ENCODE data around the gene PANK4. TPM values are rescaled to one million over a fixed set of nuclear protein-coding genes. Genes with fewer than 3 reads are reported as not detected.

PANK4 gene
- total RNA-seq, 1 experiment from 2014 or later: 20.5 TPM

DNA sequence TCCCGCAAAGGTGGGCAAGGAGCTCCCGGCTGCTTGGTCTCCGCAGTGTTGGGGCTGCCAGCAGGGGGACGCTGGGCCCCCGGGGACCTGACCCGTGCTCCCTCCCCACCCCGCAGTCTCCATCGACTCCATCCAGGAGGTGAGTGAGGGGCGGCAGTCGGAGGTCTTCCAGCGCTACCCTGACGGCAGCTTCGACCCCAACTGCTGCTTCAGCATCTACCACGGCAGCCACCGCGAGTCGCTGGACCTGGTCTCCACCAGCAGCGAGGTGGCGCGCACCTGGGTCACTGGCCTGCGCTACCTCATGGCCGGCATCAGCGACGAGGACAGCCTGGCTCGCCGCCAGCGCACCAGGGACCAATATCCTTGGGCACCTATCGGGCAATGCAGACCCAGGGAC lies 46.8 kb downstream of the PANK4 start:
- H3K4me3 ChIP-seq: no peak overlapping the region
- H2AFZ ChIP-seq: no peak overlapping the region
- no peak for DNase-seq
- ChIA-PET CTCF (no interaction called here), POLR2A (ENCODE audit: unreplicated experiment) (interaction anchor here (0.6 kb wide), 1 partner anchor 281 kb away, joined by 4 read pairs; no protein-coding TSS in a partner anchor)
- TF ChIP-seq, protein P1, sequence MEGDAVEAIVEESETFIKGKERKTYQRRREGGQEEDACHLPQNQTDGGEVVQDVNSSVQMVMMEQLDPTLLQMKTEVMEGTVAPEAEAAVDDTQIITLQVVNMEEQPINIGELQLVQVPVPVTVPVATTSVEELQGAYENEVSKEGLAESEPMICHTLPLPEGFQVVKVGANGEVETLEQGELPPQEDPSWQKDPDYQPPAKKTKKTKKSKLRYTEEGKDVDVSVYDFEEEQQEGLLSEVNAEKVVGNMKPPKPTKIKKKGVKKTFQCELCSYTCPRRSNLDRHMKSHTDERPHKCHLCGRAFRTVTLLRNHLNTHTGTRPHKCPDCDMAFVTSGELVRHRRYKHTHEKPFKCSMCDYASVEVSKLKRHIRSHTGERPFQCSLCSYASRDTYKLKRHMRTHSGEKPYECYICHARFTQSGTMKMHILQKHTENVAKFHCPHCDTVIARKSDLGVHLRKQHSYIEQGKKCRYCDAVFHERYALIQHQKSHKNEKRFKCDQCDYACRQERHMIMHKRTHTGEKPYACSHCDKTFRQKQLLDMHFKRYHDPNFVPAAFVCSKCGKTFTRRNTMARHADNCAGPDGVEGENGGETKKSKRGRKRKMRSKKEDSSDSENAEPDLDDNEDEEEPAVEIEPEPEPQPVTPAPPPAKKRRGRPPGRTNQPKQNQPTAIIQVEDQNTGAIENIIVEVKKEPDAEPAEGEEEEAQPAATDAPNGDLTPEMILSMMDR (conservative IDR thresholded peaks at IDR 0.05): no peak
- no peak for TF ChIP-seq EZH2 (IDR thresholded peaks at IDR 0.05; ENCODE audit: low read depth)
- intact Hi-C loops (cut with micrococcal nuclease; ENCODE audit: unreplicated experiment): no loop called here
- no peaks in the 10 kb centered on the region for H3K36me3 ChIP-seq (ENCODE audit: low read depth)
- H3K27ac ChIP-seq: no peak overlapping the region
- H3F3A ChIP-seq (ENCODE audit: insufficient read depth, low read depth): no peaks in the 10 kb centered on the region
- no peaks in the 10 kb centered on the region for H3K9me3 ChIP-seq (ENCODE audit: insufficient read depth, low read depth)
- peaks cover 37% of the 10 kb centered on the region; the same call in 1 of the 2 replicates for H3K27me3 ChIP-seq (ENCODE audit: insufficient read depth, low read depth)
- H3K9me2 ChIP-seq (ENCODE audit: insufficient read depth): no peaks in the 10 kb centered on the region
- no peaks in the 10 kb centered on the region for H3K79me2 ChIP-seq (ENCODE audit: low read depth)
- H3K4me1 ChIP-seq (replicated peaks; ENCODE audit: insufficient read depth): no peaks in the 10 kb centered on the region
- BruUV-seq (replicated peaks): no TSS peak
- no peak overlapping the region for H3K4me2 ChIP-seq
- no peaks in the 10 kb centered on the region for H4K20me1 ChIP-seq (ENCODE audit: insufficient read depth)

DNA sequence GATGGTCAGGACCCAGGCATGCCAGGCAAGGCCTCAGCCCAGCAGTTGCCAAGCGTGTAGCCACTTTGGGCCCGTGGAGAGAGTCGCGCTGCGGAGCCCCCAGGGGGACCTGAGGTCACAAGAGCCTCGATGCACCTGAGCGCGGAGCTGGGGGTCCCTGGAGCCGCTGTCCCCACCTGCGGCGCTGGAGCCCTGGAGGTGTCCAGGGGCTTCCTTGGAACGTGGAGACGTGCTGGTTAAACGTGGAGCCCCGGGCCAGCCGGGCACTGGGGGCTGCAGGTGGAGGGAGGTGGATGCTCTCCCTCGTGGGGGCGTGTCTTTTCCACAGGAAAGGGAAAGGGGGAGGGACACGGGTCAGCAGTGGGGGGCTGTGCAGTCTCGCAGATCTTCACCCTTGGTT lies 47.2 kb downstream of the PANK4 start:
- no peaks in the 10 kb centered on the region for H3K79me2 ChIP-seq (ENCODE audit: low read depth)
- CTCF ChIA-PET: no interaction called here

DNA sequence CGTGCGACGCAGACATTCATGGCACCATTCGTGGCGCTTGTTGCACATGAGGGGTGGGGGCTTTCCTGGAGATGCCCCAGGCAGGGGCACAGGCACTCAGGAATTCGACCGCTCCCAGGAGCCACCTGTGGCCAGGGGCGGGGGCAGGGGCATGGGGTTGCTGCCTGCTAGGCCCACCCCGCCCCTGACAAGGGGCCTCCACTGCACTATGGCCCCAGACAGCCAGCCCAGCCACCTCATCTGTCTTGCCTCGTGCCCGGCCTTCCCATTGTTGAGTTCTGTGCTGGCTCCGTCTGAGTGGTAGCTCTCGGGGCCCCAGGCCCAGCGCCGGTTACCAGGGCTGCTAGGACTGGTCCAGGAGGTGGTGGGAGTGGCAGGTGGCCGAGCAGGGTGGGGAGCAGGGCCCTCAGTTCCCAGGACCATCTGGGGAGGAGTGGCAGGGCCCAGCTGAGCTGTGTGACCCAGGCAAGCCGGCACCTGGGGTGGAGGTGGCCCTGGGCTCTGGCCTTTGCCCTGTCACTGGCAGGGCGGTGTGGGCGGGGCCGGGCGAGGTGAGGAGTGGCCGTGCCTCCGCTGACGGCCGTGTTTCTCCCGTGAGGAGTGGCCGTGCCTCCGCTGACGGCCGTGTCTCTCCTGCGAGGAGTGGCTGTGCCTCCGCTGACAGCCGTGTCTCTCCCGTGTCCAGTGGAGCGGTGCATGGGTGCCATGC lies 48.5 kb downstream of the PANK4 start:
- peaks cover 46% of the 10 kb centered on the region; the same call in 1 of the 2 replicates for H3K27me3 ChIP-seq (ENCODE audit: insufficient read depth, low read depth)
- H3F3A ChIP-seq (ENCODE audit: insufficient read depth, low read depth): no peaks in the 10 kb centered on the region
- H3K4me1 ChIP-seq (replicated peaks; ENCODE audit: insufficient read depth): no peaks in the 10 kb centered on the region
- intact Hi-C loops (cut with micrococcal nuclease; ENCODE audit: unreplicated experiment): no loop called here
- TF ChIP-seq, protein P1 (conservative IDR thresholded peaks at IDR 0.05): no peak
- TF ChIP-seq EZH2 (IDR thresholded peaks at IDR 0.05; ENCODE audit: low read depth): no peak
- H3K36me3 ChIP-seq (ENCODE audit: low read depth): no peaks in the 10 kb centered on the region
- CTCF ChIA-PET: no interaction called here
- BruUV-seq (replicated peaks): no TSS peak
- no peaks in the 10 kb centered on the region for H3K79me2 ChIP-seq (ENCODE audit: low read depth)
- no peak overlapping the region for H3K27ac ChIP-seq
- H3K4me3 ChIP-seq: no peak overlapping the region
- no peaks in the 10 kb centered on the region for H3K9me2 ChIP-seq (ENCODE audit: insufficient read depth)
- H4K20me1 ChIP-seq (ENCODE audit: insufficient read depth): no peaks in the 10 kb centered on the region
- POLR2A ChIA-PET (ENCODE audit: unreplicated experiment): no interaction called here
- H2AFZ ChIP-seq: no peak overlapping the region
- no peak for DNase-seq
- H3K9me3 ChIP-seq (ENCODE audit: insufficient read depth, low read depth): no peaks in the 10 kb centered on the region
- no peak overlapping the region for H3K4me2 ChIP-seq

More for the DNA sequence above, 47.2 kb downstream of the PANK4 start:
- Histone ChIP-seq H3K4me2 (no peak overlapping the region), H3F3A (ENCODE audit: insufficient read depth, low read depth) (no peaks in the 10 kb centered on the region), H3K36me3 (ENCODE audit: low read depth) (no peaks in the 10 kb centered on the region), H2AFZ (no peak overlapping the region), H3K9me3 (ENCODE audit: insufficient read depth, low read depth) (no peaks in the 10 kb centered on the region), H3K4me1 (replicated peaks; ENCODE audit: insufficient read depth) (no peaks in the 10 kb centered on the region), H3K27ac (no peak overlapping the region), H3K4me3 (no peak overlapping the region), H4K20me1 (ENCODE audit: insufficient read depth) (no peaks in the 10 kb centered on the region), H3K27me3 (ENCODE audit: insufficient read depth, low read depth) (peaks cover 37% of the 10 kb centered on the region; the same call in 1 of the 2 replicates), H3K9me2 (ENCODE audit: insufficient read depth) (no peaks in the 10 kb centered on the region)
- no peak for TF ChIP-seq EZH2 (IDR thresholded peaks at IDR 0.05; ENCODE audit: low read depth)
- TF ChIP-seq, protein P1 (conservative IDR thresholded peaks at IDR 0.05): no peak
- POLR2A ChIA-PET (ENCODE audit: unreplicated experiment): no interaction called here
- no TSS peak for BruUV-seq (replicated peaks)
- DNase-seq: no peak
- intact Hi-C loops (cut with micrococcal nuclease; ENCODE audit: unreplicated experiment): no loop called here
